ENCODE data around the gene EYS.

Gene EYS

GRCh38 chr6:63734923-63735322 lies 1972.1 kb downstream of the EYS start:
- no peak for DNase-seq (ENCODE audit: low spot score)

- DNase-seq (ENCODE audit: low spot score): no peak
Observed at GRCh38 chr6:63732336-63732735, 1974.7 kb downstream of the EYS start.

- no peak for DNase-seq (ENCODE audit: low spot score)
Observed at GRCh38 chr6:63731930-63732329, 1975.1 kb downstream of the EYS start.

- no peak for DNase-seq (ENCODE audit: low spot score)
Observed at GRCh38 chr6:63730311-63730710, 1976.7 kb downstream of the EYS start.

GRCh38 chr6:63724721-63725120 lies 1982.3 kb downstream of the EYS start:
- no peak for DNase-seq (ENCODE audit: low spot score)

- no peak for DNase-seq (ENCODE audit: low spot score)
Observed at GRCh38 chr6:63721181-63721580, 1985.8 kb downstream of the EYS start.

GRCh38 chr6:63716169-63716568 lies 1990.9 kb downstream of the EYS start:
- DNase-seq (ENCODE audit: low spot score): no peak

- DNase-seq (ENCODE audit: low spot score): no peak
Observed at GRCh38 chr6:63714091-63714490, 1992.9 kb downstream of the EYS start.

GRCh38 chr6:63713332-63713731 lies 1993.7 kb downstream of the EYS start:
- DNase-seq (ENCODE audit: low spot score): no peak

GRCh38 chr6:63709148-63709547 lies 1997.9 kb downstream of the EYS start:
- no peak for DNase-seq (ENCODE audit: low spot score)

- DNase-seq (ENCODE audit: low spot score): no peak
Observed at GRCh38 chr6:63708631-63709030, 1998.4 kb downstream of the EYS start.

GRCh38 chr6:63706630-63707029 lies 2000.4 kb downstream of the EYS start:
- DNase-seq (ENCODE audit: low spot score): no peak

GRCh38 chr6:63705707-63706106 lies 2001.3 kb downstream of the EYS start:
- no peak for DNase-seq (ENCODE audit: low spot score)

GRCh38 chr6:63690221-63690620 lies 2016.8 kb downstream of the EYS start:
- DNase-seq (ENCODE audit: low spot score): no peak

GRCh38 chr6:63689421-63689820 lies 2017.6 kb downstream of the EYS start:
- no peak for DNase-seq (ENCODE audit: low spot score)

- DNase-seq (ENCODE audit: low spot score): no peak
Observed at GRCh38 chr6:63685446-63686379, 2021.3 kb downstream of the EYS start.

- DNase-seq (ENCODE audit: low spot score): no peak
Observed at GRCh38 chr6:63683071-63683603, 2023.9 kb downstream of the EYS start.

- no peak for DNase-seq (ENCODE audit: low spot score)
Observed at GRCh38 chr6:63677282-63677681, 2029.7 kb downstream of the EYS start.

GRCh38 chr6:63676412-63677114 lies 2030.5 kb downstream of the EYS start:
- no peak for DNase-seq (ENCODE audit: low spot score)

- no peak for DNase-seq (ENCODE audit: low spot score)
Observed at GRCh38 chr6:63675138-63675537, 2031.9 kb downstream of the EYS start.

GRCh38 chr6:63674635-63675034 lies 2032.4 kb downstream of the EYS start:
- no peak for DNase-seq (ENCODE audit: low spot score)

- no peak for DNase-seq (ENCODE audit: low spot score)
Observed at GRCh38 chr6:63673692-63674091, 2033.3 kb downstream of the EYS start.

GRCh38 chr6:63672582-63673129 lies 2034.4 kb downstream of the EYS start:
- DNase-seq (ENCODE audit: low spot score): no peak
